ENCODE results near the gene DCUN1D2.

DCUN1D2 gene

DNA sequence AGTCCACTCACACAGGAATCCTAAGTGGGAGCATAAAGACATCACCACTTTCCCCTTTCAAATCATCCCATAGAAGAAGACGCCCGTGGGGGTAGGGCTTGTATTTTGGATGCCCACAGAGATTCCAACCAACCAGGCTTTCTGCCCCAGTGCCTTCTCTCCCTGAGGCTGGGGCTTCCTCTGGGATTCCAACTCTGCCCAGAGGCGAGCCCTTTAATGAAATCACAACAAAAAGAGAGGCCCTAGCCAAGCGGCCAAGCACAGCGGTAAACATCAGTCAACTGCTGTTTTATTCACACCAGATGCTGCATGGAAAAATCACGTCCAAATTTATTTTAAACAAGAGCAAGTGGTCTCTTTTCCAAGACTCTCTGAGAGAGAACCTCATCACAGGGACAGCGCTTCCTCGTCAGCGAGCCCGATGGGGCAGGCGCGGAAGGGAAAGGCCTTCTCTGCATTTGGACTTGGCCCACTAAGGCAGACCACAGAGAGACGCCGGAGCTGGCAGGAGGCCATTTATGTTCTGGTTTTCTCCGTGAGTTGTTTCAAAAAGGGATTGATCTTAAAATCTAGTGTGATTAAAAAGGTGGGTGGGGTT, 68.7 kb downstream of the DCUN1D2 start:
- no peak overlapping the region for H3K4me3 ChIP-seq (ENCODE audit: control insufficient read depth, low read depth, low read length)

DNA sequence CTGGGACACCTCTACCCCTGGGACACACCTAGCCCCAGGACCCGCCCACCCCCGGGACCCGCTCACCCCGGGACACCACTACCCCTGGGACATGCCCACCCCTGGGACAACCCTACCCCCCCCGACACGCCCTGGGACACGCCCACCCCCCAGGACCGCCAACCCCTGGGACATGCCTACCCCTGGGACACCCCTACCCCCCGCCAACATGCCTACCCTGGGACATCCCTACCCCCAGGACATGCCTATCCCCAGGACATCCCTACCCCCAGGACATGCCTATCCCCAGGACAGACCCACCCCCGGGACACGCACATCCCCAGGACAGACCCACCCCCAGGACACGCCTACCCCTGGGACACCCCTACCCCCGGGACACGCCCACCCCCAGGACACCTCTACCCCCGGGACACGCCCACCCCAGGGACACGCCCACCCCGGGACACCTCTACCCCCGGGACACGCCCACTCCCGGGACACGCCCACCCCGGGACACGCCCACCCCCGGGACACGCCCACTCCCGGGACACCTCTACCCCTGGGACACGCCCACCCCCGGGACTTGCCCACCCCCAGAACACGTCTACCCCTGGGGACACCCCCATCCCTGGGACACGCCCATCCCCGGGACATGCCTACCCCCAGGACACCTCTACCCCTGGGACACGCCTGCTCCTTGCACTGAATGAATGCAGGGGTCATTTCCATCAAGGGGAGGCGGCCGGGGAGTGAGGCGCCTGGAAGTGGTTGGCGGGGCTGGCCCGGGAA, 69.5 kb downstream of the DCUN1D2 start:
- H3K4me3 ChIP-seq (ENCODE audit: control insufficient read depth, low read depth, low read length) = no peak overlapping the region
- TF ChIP-seq, protein P1, sequence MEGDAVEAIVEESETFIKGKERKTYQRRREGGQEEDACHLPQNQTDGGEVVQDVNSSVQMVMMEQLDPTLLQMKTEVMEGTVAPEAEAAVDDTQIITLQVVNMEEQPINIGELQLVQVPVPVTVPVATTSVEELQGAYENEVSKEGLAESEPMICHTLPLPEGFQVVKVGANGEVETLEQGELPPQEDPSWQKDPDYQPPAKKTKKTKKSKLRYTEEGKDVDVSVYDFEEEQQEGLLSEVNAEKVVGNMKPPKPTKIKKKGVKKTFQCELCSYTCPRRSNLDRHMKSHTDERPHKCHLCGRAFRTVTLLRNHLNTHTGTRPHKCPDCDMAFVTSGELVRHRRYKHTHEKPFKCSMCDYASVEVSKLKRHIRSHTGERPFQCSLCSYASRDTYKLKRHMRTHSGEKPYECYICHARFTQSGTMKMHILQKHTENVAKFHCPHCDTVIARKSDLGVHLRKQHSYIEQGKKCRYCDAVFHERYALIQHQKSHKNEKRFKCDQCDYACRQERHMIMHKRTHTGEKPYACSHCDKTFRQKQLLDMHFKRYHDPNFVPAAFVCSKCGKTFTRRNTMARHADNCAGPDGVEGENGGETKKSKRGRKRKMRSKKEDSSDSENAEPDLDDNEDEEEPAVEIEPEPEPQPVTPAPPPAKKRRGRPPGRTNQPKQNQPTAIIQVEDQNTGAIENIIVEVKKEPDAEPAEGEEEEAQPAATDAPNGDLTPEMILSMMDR (IDR thresholded peaks at IDR 0.05; ENCODE audit: control insufficient read depth, insufficient read depth, low read depth, low read length, missing control alignments) = no peak
- no peak for DNase-seq (ENCODE audit: low read depth)

More for the DNA sequence above, 68.7 kb downstream of the DCUN1D2 start:
- TF ChIP-seq, protein P1 (IDR thresholded peaks at IDR 0.05; ENCODE audit: control insufficient read depth, insufficient read depth, low read depth, low read length, missing control alignments) = no peak
- no peak for DNase-seq (ENCODE audit: low read depth)

DNA sequence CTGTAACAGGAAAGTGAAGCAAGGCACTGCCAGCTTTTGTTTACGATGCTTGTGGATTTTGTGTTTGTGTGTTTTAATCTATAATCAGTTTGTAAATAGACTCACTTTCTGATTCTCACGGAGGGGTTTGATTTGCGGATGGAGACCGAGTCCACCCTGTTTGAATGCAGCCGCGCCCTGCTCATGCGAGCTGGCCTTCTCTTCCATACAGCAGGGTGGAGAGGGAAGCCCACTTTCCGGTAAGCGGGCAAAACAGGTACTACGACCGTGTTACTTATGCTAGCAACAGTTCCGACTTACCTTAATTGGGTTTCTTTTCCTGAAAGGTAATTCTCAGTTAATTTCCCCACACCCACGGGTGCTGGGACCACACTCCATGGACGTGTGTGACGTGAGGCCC, 70.3 kb downstream of the DCUN1D2 start:
- no peak for DNase-seq (ENCODE audit: low read depth)
- TF ChIP-seq, protein P1 (IDR thresholded peaks at IDR 0.05; ENCODE audit: control insufficient read depth, insufficient read depth, low read depth, low read length, missing control alignments) = no peak
- no peak overlapping the region for H3K4me3 ChIP-seq (ENCODE audit: control insufficient read depth, low read depth, low read length)

DNA sequence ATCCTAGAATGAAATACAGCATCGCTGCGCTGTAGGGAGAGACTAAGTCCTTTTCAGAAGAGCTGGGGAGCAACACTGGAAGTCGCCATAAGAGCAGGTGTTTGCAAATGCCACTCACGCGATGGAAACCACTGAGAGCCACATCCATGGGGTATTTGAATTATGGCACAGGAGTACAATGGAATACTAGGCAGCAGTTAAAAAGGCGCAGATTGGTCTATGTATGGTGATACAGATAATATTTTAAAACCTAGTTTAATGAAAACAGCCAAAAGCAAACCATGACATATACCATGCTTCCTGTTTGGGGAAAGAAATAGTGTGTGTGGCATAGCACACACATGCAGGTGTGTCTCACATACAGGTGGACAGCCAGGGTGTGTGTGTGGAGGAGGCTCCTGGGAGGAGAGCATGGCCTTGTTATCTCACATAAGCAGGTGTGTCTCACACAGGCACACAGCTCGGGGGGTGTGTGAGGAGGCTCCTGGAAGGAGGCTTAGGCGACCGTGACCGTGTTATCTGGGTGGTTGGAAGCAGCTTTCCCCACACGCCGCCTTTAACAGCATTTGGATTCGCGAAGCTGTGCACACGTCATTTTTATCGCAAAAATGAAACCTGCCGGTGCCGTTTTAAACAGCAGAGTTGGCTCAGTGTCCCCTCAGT, 70.8 kb downstream of the DCUN1D2 start:
- no peak for DNase-seq (ENCODE audit: low read depth)
- TF ChIP-seq, protein P1 (IDR thresholded peaks at IDR 0.05; ENCODE audit: control insufficient read depth, insufficient read depth, low read depth, low read length, missing control alignments) = no peak
- no peak overlapping the region for H3K4me3 ChIP-seq (ENCODE audit: control insufficient read depth, low read depth, low read length)

DNA sequence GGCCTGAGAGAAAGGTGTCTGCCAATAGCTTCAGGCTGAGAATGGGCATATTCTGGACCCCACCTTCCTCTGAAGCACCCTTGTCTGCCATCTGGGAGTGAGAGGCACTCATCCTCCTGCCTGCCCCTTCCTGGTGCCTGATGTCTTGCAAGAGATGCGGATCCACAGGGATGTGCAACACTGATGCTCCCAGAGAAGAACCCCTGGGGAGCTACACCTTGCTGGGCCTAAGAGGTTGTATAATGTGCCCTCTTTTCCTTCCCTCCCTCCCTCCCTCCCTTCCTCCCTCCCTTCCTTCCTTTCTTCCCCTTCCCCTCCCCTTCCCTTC, 71.8 kb downstream of the DCUN1D2 start:
- TF ChIP-seq, protein P1 (IDR thresholded peaks at IDR 0.05; ENCODE audit: control insufficient read depth, insufficient read depth, low read depth, low read length, missing control alignments) = no peak
- H3K4me3 ChIP-seq (ENCODE audit: control insufficient read depth, low read depth, low read length) = no peak overlapping the region
- DNase-seq (ENCODE audit: low read depth) = no peak

DNA sequence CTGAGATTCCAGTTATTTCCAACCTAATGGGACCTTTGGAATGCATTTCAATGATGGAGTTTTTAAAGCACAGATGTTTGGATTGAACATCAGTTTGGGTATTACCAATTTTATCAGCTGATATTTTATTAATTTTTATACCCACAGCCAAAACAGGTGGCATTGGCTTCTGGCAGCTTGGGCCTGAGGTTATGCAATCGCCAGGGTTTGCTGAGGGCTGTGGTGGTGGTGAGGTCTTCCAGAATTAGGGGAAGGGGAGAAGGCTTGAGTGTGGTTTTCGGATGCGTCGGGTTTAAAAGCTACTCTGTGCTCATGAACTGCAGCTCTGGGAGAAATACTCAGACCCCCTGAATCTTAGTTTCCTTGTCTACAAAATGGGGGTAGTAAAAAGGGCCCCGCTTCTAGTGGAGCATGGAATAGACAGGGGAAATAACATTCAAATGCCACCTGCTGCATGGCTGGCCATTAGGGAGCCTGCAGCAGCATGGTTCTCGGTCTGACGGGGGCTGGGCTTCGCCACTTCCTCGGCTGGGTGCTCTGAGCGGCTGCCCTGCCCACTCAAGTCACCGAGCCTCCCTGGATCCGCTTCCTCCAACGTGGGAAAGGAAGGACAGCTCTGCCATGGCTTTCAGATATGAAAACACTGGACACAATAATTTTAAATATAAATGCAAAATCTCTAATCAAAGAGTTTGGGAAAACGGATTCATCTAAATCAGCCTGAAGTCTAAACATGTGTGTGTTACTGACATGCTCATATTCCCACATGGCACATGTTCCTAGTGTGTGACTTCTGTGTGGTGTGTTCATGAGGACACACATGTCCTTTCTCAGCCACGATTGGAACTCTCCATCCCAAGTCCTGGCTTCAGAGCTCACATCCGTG, 72.4 kb downstream of the DCUN1D2 start:
- H3K4me3 ChIP-seq (ENCODE audit: control insufficient read depth, low read depth, low read length) = no peak overlapping the region
- TF ChIP-seq, protein P1 (IDR thresholded peaks at IDR 0.05; ENCODE audit: control insufficient read depth, insufficient read depth, low read depth, low read length, missing control alignments) = no peak
- DNase-seq (ENCODE audit: low read depth) = no peak
